WTC11 (cell line): ENCODE results near the gene TBC1D4. TPM values are rescaled to one million over a fixed set of nuclear protein-coding genes. Genes with fewer than 3 reads are reported as not detected.
A peak's percentile ranks its signal among the peaks of the same experiment; 100 is the strongest.

ENCODE experiments used
- ATAC-seq: fragments of 200-7000 bp; cut with Tn5 transposase; 2 replicates; pipeline ENCODE4 v1.10.0; 2021; ENCODE audit warnings: mild to moderate bottlenecking, moderate library complexity
- CTCF ChIA-PET: fragments of 300-600 bp; sonication (Branson Sonifier 250); formaldehyde crosslinking; loops from one replicate; lab custom pipeline; 2021; ENCODE audit warnings: antibody characterized with exemption; lab: Charles Lee
- POLR2A ChIA-PET: fragments of 350-600 bp; sonication (Branson Sonifier 250); formaldehyde crosslinking; loops from one replicate; lab custom pipeline; 2021; ENCODE audit warnings: antibody characterized with exemption; lab: Charles Lee
- DNase-seq: peaks from one replicate; pipeline ENCODE4 v3.0.0; 2021; ENCODE audit warnings: low spot score
- H3K27ac Mint-ChIP-seq: 2 replicates; pipeline ENCODE4 v1.8.0; 2021; ENCODE audit warnings: mixed read lengths
- H3K27me3 Mint-ChIP-seq: 2 replicates; pipeline ENCODE4 v1.8.0; 2021; ENCODE audit warnings: low read depth, mild to moderate bottlenecking, moderate library complexity, mixed read lengths
- H3K36me3 Mint-ChIP-seq: 2 replicates; pipeline ENCODE4 v1.8.0; 2021; ENCODE audit warnings: mixed read lengths
- H3K4me1 Mint-ChIP-seq: 2 replicates; pipeline ENCODE4 v1.8.0; 2022; ENCODE audit warnings: mixed read lengths
- H3K4me3 Mint-ChIP-seq: 2 replicates; pipeline ENCODE4 v1.8.0; 2021; ENCODE audit warnings: mild to moderate bottlenecking, moderate library complexity, mixed read lengths
- H3K9me3 Mint-ChIP-seq: 2 replicates; pipeline ENCODE4 v1.8.0; 2021; ENCODE audit warnings: mixed read lengths
- EMX1 ChIP-seq: fragments of 250-450 bp; sonication (Bioruptor Pico); IDR thresholded peaks from 2 replicates; pipeline ENCODE4 v1.8.0; 2021; ENCODE audit warnings: mild to moderate bottlenecking
- GABPB1 ChIP-seq: sonication (generic); formaldehyde crosslinking; IDR thresholded peaks from 2 replicates; pipeline ENCODE4 v1.8.1; 2023; ENCODE audit warnings: mild to moderate bottlenecking, missing genetic modification reagents
- GRHL2 ChIP-seq: fragments of 250-450 bp; sonication (Bioruptor Pico); IDR thresholded peaks from 2 replicates; pipeline ENCODE4 v1.8.0; 2022; ENCODE audit warnings: mild to moderate bottlenecking, moderate library complexity; ENCODE audit not compliant: insufficient replicate concordance, severe bottlenecking
- NFATC4 ChIP-seq: fragments of 250-450 bp; sonication (Bioruptor Pico); IDR thresholded peaks from 2 replicates; pipeline ENCODE4 v1.9.0; 2021; ENCODE audit warnings: mild to moderate bottlenecking
- PRRX2 ChIP-seq: fragments of 250-450 bp; sonication (Bioruptor Pico); IDR thresholded peaks from 2 replicates; pipeline ENCODE4 v1.8.0; 2021; ENCODE audit warnings: mild to moderate bottlenecking
- SMAD4 ChIP-seq: sonication (generic); formaldehyde crosslinking; IDR thresholded peaks from 2 replicates; pipeline ENCODE4 v1.8.0; 2022; ENCODE audit warnings: mild to moderate bottlenecking, missing genetic modification reagents
- ZBTB21 ChIP-seq: sonication (generic); formaldehyde crosslinking; IDR thresholded peaks from 2 replicates; pipeline ENCODE4 v1.8.1; 2023; ENCODE audit warnings: mild to moderate bottlenecking, missing genetic modification reagents, borderline replicate concordance
- ZNF121 ChIP-seq: sonication (generic); formaldehyde crosslinking; IDR thresholded peaks from 2 replicates; pipeline ENCODE4 v1.8.0; 2023; ENCODE audit warnings: missing genetic modification reagents
- ZNF219 ChIP-seq: sonication (generic); formaldehyde crosslinking; IDR thresholded peaks from 2 replicates; pipeline ENCODE4 v1.8.0; 2023; ENCODE audit warnings: missing genetic modification reagents, mild to moderate bottlenecking, borderline replicate concordance
- ZNF263 ChIP-seq: sonication (generic); formaldehyde crosslinking; IDR thresholded peaks from 2 replicates; pipeline ENCODE4 v1.8.1; 2022; ENCODE audit warnings: low read depth, mild to moderate bottlenecking, moderate library complexity, missing genetic modification reagents
- ZNF317 ChIP-seq: sonication (generic); formaldehyde crosslinking; IDR thresholded peaks from 2 replicates; pipeline ENCODE4 v1.8.1; 2023; ENCODE audit warnings: low read depth, mild to moderate bottlenecking, moderate library complexity, missing genetic modification reagents, borderline replicate concordance
- ZNF416 ChIP-seq: fragments of 250-450 bp; sonication (Bioruptor Pico); IDR thresholded peaks from 2 replicates; pipeline ENCODE4 v1.9.0; 2021; ENCODE audit warnings: mild to moderate bottlenecking, inconsistent platforms
- total RNA-seq: library from RNA; stranded (reverse); gene quantifications from 3 replicates; pipeline ENCODE4 v1.2.3, GENCODE V29; 2021
- TF ChIP-seq, protein P1 (sequence below): sonication (generic); formaldehyde crosslinking; IDR thresholded peaks from 2 replicates; pipeline ENCODE4 v1.8.1; 2023; ENCODE audit warnings: mild to moderate bottlenecking, missing genetic modification reagents
- TF ChIP-seq, protein P2 (sequence below): sonication (generic); formaldehyde crosslinking; conservative IDR thresholded peaks from 2 replicates; pipeline ENCODE4 v1.8.1; 2022; ENCODE audit warnings: mild to moderate bottlenecking, missing genetic modification reagents
- TF ChIP-seq, protein P3 (sequence below): sonication (generic); formaldehyde crosslinking; IDR thresholded peaks from 2 replicates; pipeline ENCODE4 v1.8.1; 2023; ENCODE audit warnings: mild to moderate bottlenecking, missing genetic modification reagents, moderate library complexity
- TF ChIP-seq, protein P4 (sequence below): sonication (generic); formaldehyde crosslinking; IDR thresholded peaks from 2 replicates; pipeline ENCODE4 v1.8.1; 2022; ENCODE audit warnings: mild to moderate bottlenecking, missing genetic modification reagents, moderate library complexity, borderline replicate concordance
- TF ChIP-seq, protein P5 (sequence below): fragments of 200-600 bp; IDR thresholded peaks from 2 replicates; pipeline ENCODE4 v1.8.0; 2022; ENCODE audit warnings: antibody characterized with exemption
- TF ChIP-seq, protein P6 (sequence below): fragments of 250-450 bp; sonication (Bioruptor Pico); IDR thresholded peaks from 2 replicates; pipeline ENCODE4 v1.9.0; 2021; ENCODE audit warnings: mild to moderate bottlenecking, borderline replicate concordance
- TF ChIP-seq, protein P7 (sequence below): sonication (generic); formaldehyde crosslinking; IDR thresholded peaks from 2 replicates; pipeline ENCODE4 v1.8.1; 2023; ENCODE audit warnings: mild to moderate bottlenecking, missing genetic modification reagents

TBC1D4 gene
- total RNA-seq, 1 experiment from 2014 or later = 37.1 TPM

DNA sequence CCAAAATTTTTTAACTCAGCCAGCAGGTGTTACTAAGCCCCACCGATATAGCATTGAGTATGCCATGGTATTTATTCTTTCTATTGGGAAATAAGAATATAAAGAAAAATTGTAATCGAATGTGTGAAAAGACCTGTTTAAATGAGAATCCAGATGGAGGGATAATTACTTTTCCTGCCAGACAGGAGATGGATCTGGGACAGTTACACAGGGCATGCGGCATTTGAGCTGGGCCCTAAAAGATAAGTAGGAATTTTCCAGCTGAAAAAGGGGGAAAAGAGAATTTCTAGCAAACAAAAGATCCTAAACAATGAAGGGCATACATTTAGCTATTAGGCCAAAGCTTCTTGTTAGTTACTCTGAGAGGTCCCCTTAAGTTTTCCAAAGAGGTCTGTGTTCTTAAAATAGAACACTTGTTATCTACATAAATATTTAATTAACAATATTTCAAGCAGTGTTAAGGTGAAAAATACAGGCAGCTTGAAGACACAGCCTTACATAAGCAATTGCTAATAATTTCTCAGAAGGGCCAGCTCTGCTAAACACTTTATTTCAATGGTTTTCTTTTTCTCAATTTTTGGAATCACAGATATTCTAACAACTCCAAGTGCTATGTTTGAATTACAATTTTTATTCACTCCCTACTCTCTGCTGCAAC is 63.7 kb downstream of the TBC1D4 start:
- CTCF ChIA-PET = interaction anchor here (1.1 kb wide), 1 partner anchor 64 kb away, joined by 3 read pairs; the partner anchor contains the start of gene TBC1D4

DNA sequence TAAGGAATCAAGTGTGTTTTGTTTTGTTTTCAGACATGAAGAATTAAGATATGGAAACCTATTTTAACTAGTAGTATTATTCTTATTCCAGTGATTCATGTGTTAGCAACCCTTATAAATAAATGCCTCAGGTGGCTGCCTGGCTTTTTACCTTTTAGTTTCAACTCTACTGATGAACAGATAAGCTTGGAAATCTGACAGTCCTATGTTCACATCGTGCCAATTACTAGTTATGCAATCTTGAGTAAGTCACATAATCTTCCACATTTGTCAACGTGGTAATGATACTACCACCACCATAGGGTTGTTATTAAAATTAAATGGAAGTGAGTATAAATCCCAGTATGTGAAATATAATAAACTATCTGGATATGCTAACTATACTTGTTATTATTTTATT is 64.3 kb downstream of the TBC1D4 start:
- H3K4me1 Mint-ChIP-seq = peaks cover 30% of the 10 kb centered on the region
- ATAC-seq (no peak), DNase-seq (no peak)
- H3K9me3 Mint-ChIP-seq = no peaks in the 10 kb centered on the region
- ChIA-PET POLR2A (no interaction called here), CTCF (interaction anchor here (1.6 kb wide), 1 partner anchor 65 kb away, joined by 6 read pairs; the partner anchor contains the start of gene TBC1D4)
- H3K27me3 Mint-ChIP-seq = no peaks in the 10 kb centered on the region
- H3K27ac Mint-ChIP-seq = no peak overlapping the region
- H3K36me3 Mint-ChIP-seq = no peaks in the 10 kb centered on the region
- H3K4me3 Mint-ChIP-seq = no peak overlapping the region
- TF ChIP-seq EMX1 (no peak), ZNF263 (CRISPR knock-in tag) (no peak), ZBTB21 (CRISPR knock-in tag) (no peak), PRRX2 (no peak), ZNF219 (CRISPR knock-in tag) (no peak), NFATC4 (CRISPR knock-in tag) (no peak), GRHL2 (CRISPR knock-in tag) (no peak), ZNF416 (CRISPR knock-in tag) (no peak), GABPB1 (no peak), ZNF317 (CRISPR knock-in tag) (no peak)
- TF ChIP-seq, protein P1, sequence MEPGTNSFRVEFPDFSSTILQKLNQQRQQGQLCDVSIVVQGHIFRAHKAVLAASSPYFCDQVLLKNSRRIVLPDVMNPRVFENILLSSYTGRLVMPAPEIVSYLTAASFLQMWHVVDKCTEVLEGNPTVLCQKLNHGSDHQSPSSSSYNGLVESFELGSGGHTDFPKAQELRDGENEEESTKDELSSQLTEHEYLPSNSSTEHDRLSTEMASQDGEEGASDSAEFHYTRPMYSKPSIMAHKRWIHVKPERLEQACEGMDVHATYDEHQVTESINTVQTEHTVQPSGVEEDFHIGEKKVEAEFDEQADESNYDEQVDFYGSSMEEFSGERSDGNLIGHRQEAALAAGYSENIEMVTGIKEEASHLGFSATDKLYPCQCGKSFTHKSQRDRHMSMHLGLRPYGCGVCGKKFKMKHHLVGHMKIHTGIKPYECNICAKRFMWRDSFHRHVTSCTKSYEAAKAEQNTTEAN (CRISPR knock-in tag) = no peak
- TF ChIP-seq, protein P2, sequence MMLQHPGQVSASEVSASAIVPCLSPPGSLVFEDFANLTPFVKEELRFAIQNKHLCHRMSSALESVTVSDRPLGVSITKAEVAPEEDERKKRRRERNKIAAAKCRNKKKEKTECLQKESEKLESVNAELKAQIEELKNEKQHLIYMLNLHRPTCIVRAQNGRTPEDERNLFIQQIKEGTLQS (CRISPR knock-in tag) = no peak

More for the DNA sequence above, 63.7 kb downstream of the TBC1D4 start:
- peaks cover 28% of the 10 kb centered on the region for H3K4me1 Mint-ChIP-seq
- no peaks in the 10 kb centered on the region for H3K27me3 Mint-ChIP-seq
- no peaks in the 10 kb centered on the region for H3K36me3 Mint-ChIP-seq
- H3K27ac Mint-ChIP-seq = peak overlapping the region; percentile 80; the same call in 1 of the 2 replicates
- ATAC-seq (no peak), DNase-seq (no peak)
- no peak overlapping the region for H3K4me3 Mint-ChIP-seq
- TF ChIP-seq, protein P3, sequence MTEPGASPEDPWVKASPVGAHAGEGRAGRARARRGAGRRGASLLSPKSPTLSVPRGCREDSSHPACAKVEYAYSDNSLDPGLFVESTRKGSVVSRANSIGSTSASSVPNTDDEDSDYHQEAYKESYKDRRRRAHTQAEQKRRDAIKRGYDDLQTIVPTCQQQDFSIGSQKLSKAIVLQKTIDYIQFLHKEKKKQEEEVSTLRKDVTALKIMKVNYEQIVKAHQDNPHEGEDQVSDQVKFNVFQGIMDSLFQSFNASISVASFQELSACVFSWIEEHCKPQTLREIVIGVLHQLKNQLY (CRISPR knock-in tag) = no peak
- TF ChIP-seq ZNF121 (no peak), SMAD4 (CRISPR knock-in tag) (no peak)
- TF ChIP-seq, protein P4, sequence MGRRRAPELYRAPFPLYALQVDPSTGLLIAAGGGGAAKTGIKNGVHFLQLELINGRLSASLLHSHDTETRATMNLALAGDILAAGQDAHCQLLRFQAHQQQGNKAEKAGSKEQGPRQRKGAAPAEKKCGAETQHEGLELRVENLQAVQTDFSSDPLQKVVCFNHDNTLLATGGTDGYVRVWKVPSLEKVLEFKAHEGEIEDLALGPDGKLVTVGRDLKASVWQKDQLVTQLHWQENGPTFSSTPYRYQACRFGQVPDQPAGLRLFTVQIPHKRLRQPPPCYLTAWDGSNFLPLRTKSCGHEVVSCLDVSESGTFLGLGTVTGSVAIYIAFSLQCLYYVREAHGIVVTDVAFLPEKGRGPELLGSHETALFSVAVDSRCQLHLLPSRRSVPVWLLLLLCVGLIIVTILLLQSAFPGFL (CRISPR knock-in tag) = no peak
- TF ChIP-seq, protein P5, sequence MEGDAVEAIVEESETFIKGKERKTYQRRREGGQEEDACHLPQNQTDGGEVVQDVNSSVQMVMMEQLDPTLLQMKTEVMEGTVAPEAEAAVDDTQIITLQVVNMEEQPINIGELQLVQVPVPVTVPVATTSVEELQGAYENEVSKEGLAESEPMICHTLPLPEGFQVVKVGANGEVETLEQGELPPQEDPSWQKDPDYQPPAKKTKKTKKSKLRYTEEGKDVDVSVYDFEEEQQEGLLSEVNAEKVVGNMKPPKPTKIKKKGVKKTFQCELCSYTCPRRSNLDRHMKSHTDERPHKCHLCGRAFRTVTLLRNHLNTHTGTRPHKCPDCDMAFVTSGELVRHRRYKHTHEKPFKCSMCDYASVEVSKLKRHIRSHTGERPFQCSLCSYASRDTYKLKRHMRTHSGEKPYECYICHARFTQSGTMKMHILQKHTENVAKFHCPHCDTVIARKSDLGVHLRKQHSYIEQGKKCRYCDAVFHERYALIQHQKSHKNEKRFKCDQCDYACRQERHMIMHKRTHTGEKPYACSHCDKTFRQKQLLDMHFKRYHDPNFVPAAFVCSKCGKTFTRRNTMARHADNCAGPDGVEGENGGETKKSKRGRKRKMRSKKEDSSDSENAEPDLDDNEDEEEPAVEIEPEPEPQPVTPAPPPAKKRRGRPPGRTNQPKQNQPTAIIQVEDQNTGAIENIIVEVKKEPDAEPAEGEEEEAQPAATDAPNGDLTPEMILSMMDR = no peak
- TF ChIP-seq, protein P6, sequence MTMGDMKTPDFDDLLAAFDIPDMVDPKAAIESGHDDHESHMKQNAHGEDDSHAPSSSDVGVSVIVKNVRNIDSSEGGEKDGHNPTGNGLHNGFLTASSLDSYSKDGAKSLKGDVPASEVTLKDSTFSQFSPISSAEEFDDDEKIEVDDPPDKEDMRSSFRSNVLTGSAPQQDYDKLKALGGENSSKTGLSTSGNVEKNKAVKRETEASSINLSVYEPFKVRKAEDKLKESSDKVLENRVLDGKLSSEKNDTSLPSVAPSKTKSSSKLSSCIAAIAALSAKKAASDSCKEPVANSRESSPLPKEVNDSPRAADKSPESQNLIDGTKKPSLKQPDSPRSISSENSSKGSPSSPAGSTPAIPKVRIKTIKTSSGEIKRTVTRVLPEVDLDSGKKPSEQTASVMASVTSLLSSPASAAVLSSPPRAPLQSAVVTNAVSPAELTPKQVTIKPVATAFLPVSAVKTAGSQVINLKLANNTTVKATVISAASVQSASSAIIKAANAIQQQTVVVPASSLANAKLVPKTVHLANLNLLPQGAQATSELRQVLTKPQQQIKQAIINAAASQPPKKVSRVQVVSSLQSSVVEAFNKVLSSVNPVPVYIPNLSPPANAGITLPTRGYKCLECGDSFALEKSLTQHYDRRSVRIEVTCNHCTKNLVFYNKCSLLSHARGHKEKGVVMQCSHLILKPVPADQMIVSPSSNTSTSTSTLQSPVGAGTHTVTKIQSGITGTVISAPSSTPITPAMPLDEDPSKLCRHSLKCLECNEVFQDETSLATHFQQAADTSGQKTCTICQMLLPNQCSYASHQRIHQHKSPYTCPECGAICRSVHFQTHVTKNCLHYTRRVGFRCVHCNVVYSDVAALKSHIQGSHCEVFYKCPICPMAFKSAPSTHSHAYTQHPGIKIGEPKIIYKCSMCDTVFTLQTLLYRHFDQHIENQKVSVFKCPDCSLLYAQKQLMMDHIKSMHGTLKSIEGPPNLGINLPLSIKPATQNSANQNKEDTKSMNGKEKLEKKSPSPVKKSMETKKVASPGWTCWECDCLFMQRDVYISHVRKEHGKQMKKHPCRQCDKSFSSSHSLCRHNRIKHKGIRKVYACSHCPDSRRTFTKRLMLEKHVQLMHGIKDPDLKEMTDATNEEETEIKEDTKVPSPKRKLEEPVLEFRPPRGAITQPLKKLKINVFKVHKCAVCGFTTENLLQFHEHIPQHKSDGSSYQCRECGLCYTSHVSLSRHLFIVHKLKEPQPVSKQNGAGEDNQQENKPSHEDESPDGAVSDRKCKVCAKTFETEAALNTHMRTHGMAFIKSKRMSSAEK (CRISPR knock-in tag) = no peak
- TF ChIP-seq, protein P7, sequence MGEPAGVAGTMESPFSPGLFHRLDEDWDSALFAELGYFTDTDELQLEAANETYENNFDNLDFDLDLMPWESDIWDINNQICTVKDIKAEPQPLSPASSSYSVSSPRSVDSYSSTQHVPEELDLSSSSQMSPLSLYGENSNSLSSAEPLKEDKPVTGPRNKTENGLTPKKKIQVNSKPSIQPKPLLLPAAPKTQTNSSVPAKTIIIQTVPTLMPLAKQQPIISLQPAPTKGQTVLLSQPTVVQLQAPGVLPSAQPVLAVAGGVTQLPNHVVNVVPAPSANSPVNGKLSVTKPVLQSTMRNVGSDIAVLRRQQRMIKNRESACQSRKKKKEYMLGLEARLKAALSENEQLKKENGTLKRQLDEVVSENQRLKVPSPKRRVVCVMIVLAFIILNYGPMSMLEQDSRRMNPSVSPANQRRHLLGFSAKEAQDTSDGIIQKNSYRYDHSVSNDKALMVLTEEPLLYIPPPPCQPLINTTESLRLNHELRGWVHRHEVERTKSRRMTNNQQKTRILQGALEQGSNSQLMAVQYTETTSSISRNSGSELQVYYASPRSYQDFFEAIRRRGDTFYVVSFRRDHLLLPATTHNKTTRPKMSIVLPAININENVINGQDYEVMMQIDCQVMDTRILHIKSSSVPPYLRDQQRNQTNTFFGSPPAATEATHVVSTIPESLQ (CRISPR knock-in tag) = no peak
- POLR2A ChIA-PET = interaction anchor here (1.0 kb wide), 1 partner anchor 12 kb away, joined by 3 read pairs; no protein-coding TSS in a partner anchor
- H3K9me3 Mint-ChIP-seq = no peaks in the 10 kb centered on the region
